ENCODE data around the gene CALB2.

The CALB2 gene

GRCh38 chr16:71352466-71352865, 6.1 kb upstream of the CALB2 start:
- Histone ChIP-seq H4K20me1 (ENCODE audit: low read depth, low read length) (no peaks in the 10 kb centered on the region), H3K9ac (ENCODE audit: low read length) (no peak overlapping the region), H3K27me3 (ENCODE audit: low read length) (no peaks in the 10 kb centered on the region)

GRCh38 chr16:71352963-71353460, 5.5 kb upstream of the CALB2 start:
- no peaks in the 10 kb centered on the region for H3K36me3 ChIP-seq (ENCODE audit: low read length)
- no peak overlapping the region for H3K27ac ChIP-seq (ENCODE audit: low read depth, low read length)
- H3K4me3 ChIP-seq (ENCODE audit: insufficient read depth, low read length, poor library complexity, severe bottlenecking): no peak overlapping the region
- TF ChIP-seq EZH2phosphoT487 (conservative IDR thresholded peaks at IDR 0.05; ENCODE audit: low read length) (no peak), CTCF (IDR thresholded peaks at IDR 0.05; ENCODE audit: insufficient read depth, low read length, poor library complexity, severe bottlenecking) (no peak)
- no peaks in the 10 kb centered on the region for H3K27me3 ChIP-seq (ENCODE audit: low read length)
- no peaks in the 10 kb centered on the region for H3K9me2 ChIP-seq (replicated peaks; ENCODE audit: insufficient read depth, low read length)
- H3K4me2 ChIP-seq (ENCODE audit: low read depth, low read length, poor library complexity, severe bottlenecking): no peak overlapping the region
- H3K79me2 ChIP-seq (ENCODE audit: insufficient read depth, low read length): no peaks in the 10 kb centered on the region
- no peaks in the 10 kb centered on the region for H4K20me1 ChIP-seq (ENCODE audit: low read depth, low read length)
- H2AFZ ChIP-seq (ENCODE audit: low read depth, low read length, severe bottlenecking): no peak overlapping the region
- no peaks in the 10 kb centered on the region for H3F3A ChIP-seq (ENCODE audit: insufficient read depth)
- no peak overlapping the region for H3K9ac ChIP-seq (ENCODE audit: low read length)
- no peaks in the 10 kb centered on the region for H3K9me3 ChIP-seq (ENCODE audit: insufficient read depth, low read length)

More at GRCh38 chr16:71352466-71352865, 6.1 kb upstream of the CALB2 start:
- Histone ChIP-seq H3K27ac (ENCODE audit: low read depth, low read length) (no peak overlapping the region), H3K9me2 (replicated peaks; ENCODE audit: insufficient read depth, low read length) (no peaks in the 10 kb centered on the region), H3F3A (ENCODE audit: insufficient read depth) (no peaks in the 10 kb centered on the region), H3K79me2 (ENCODE audit: insufficient read depth, low read length) (no peaks in the 10 kb centered on the region), H3K4me3 (ENCODE audit: insufficient read depth, low read length, poor library complexity, severe bottlenecking) (no peak overlapping the region), H2AFZ (ENCODE audit: low read depth, low read length, severe bottlenecking) (no peak overlapping the region), H3K4me2 (ENCODE audit: low read depth, low read length, poor library complexity, severe bottlenecking) (no peak overlapping the region), H3K36me3 (ENCODE audit: low read length) (no peaks in the 10 kb centered on the region), H3K9me3 (ENCODE audit: insufficient read depth, low read length) (no peaks in the 10 kb centered on the region)
- no peak for TF ChIP-seq CTCF (IDR thresholded peaks at IDR 0.05; ENCODE audit: insufficient read depth, low read length, poor library complexity, severe bottlenecking)
- TF ChIP-seq EZH2phosphoT487 (conservative IDR thresholded peaks at IDR 0.05; ENCODE audit: low read length): no peak

- H3K79me2 ChIP-seq (ENCODE audit: insufficient read depth, low read length): no peaks in the 10 kb centered on the region
- no peak overlapping the region for H3K4me2 ChIP-seq (ENCODE audit: low read depth, low read length, poor library complexity, severe bottlenecking)
- H3K9ac ChIP-seq (ENCODE audit: low read length): no peak overlapping the region
- no peaks in the 10 kb centered on the region for H3K36me3 ChIP-seq (ENCODE audit: low read length)
- no peak overlapping the region for H3K4me3 ChIP-seq (ENCODE audit: insufficient read depth, low read length, poor library complexity, severe bottlenecking)
- no peak for TF ChIP-seq EZH2phosphoT487 (conservative IDR thresholded peaks at IDR 0.05; ENCODE audit: low read length)
- TF ChIP-seq CTCF (IDR thresholded peaks at IDR 0.05; ENCODE audit: insufficient read depth, low read length, poor library complexity, severe bottlenecking): no peak
- H3K9me2 ChIP-seq (replicated peaks; ENCODE audit: insufficient read depth, low read length): no peaks in the 10 kb centered on the region
- H3K27me3 ChIP-seq (ENCODE audit: low read length): no peaks in the 10 kb centered on the region
- H3K9me3 ChIP-seq (ENCODE audit: insufficient read depth, low read length): no peaks in the 10 kb centered on the region
- no peaks in the 10 kb centered on the region for H4K20me1 ChIP-seq (ENCODE audit: low read depth, low read length)
- no peak overlapping the region for H3K27ac ChIP-seq (ENCODE audit: low read depth, low read length)
- H2AFZ ChIP-seq (ENCODE audit: low read depth, low read length, severe bottlenecking): no peak overlapping the region
- no peaks in the 10 kb centered on the region for H3F3A ChIP-seq (ENCODE audit: insufficient read depth)
Measured at GRCh38 chr16:71353736-71354135, 4.8 kb upstream of the CALB2 start.

Measured in SU-DHL-6 (cell line).